ENCODE measurements around the gene SPDYE4.
"Not testable (repeated sequence)": the region's sequence is repeated elsewhere in the genome, so short reads cannot be mapped to it uniquely, and the experiment has no call there.

Gene SPDYE4, protein sequence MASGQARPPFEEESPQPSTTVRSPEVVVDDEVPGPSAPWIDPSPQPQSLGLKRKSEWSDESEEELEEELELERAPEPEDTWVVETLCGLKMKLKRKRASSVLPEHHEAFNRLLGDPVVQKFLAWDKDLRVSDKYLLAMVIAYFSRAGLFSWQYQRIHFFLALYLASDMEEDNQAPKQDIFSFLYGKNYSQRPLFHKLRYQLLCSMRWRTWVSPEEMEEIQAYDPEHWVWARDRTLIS

DNA sequence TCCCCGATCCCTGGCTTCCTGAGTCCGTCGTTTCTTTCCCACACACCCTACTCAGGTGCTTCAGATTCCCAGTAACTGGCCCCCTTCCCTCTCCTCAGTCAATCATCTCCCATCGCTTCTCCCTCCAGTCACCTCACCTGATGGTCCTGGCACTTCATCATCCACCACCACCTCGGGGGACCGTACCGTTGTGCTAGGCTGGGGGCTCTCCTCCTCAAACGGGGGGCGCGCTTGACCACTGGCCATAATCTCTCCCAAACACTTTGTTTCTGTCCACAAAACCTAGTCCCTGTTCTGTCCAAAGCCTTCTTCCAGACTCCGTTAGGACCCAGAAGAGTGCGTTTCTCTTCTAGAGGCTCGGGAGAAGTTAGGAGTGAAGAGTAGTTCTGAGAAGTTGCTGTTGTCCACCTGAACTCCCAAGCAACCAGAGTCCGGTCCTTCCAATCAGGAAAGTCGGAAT, at the start of gene SPDYE4:
SPDYE4 (minus strand) TSS at position 410 of the 460 bp plus-strand sequence; CDS start at position 246, 164 bp downstream.
- DNase-seq, result no peak

GRCh38 chr17:8806926-8807550, 48.7 kb upstream of the SPDYE4 start:
- DNase-seq, result peak; percentile 20

- DNase-seq, result no peak
These were observed 48.0 kb upstream of the SPDYE4 start for GRCh38 chr17:8806253-8806925.

DNA sequence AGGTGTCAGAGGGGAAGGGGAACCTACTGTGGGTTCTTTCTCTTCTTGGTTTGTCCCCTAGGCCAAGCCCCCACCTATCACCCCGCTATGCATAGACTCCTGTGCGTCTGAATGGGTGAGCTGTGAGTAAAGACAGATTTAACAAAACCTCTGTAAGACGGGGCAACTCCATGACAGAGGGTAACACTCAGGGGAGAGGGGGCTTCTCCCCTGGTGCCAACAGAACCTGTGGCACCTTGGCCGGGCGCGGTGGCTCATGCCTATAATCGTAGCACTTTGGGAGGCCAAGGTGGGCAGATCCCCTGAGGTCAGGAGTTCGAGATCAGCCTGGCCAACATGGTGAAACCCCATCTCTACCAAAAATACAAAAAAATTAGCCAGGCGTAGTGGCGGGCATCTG, 47.0 kb upstream of the SPDYE4 start:
- not testable (repeated sequence) for DNase-seq

DNA sequence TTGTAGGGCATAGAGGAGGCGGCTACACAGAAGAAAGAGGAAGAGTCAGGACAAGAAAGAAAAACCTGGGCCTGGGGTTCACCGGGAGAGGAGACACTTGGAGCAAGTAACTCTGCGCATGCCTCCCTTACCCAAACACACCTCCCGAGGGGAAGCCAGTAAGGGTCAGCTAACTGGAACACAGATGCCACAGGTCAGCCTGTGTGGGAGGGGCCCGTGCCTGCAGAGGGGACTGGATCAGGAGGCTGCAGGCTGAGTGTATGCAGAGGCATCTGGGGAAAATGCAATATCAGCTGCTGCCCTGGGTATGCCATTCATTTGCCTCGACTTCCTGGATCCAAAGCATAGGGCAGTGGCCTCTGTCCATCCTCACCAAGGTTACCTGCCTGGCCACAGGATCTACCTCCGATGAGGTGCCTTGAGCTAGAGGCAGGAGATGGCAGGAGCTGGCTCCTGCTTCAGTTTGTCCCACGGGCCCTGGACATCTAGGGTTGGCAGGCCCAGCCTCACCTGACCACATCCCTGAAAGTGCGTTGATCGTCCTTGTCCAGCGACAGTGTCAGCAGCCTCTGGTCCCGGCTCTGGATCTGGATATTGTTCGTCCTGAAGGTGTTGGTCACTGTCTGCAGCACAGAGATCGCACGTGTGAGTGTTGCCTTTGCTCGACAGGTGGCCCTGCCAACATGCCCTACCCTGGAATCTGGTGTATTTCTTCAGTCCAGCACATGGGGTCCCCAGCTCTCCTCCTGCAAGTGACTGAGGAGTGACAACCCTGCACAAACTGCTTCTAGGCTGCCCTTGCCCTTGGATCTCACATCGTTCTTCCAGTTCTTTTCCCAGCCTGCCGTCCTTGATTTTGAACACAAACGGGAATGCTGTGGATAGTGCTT, 45.4 kb upstream of the SPDYE4 start:
- DNase-seq, result no peak

GRCh38 chr17:8801135-8801840, 42.9 kb upstream of the SPDYE4 start:
- DNase-seq, result no peak

- no peak for DNase-seq
These were observed 42.3 kb upstream of the SPDYE4 start for GRCh38 chr17:8800656-8801055.

DNA sequence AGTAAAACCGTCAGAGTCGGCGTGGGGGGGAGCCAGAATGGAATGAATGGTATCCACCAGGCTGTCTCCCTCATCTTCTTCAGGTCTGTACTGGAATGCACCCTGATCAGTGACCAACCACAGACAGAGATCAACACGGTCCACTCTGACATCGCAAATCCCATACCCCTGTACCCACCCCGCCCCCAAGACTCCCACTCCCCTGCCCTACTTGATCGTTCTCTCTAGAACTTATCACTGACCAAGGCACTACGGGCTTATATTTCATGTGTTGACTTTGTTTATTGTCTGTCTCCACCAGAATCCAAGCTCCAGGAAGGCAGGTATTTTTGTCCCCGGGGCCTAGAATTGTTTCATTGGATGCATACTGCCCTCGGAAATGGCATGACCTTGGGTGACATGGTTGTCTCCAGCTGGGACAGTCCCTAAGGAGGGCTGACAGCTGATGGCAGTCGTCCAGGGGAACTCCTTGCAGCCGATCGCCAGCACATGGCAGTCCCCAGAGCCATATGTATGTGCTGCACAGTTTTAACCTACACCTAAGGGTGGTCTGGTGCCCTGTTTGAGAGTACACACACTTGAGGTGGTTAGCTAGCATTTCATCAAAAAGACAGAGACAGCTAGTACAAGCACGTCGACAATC, 41.3 kb upstream of the SPDYE4 start:
- DNase-seq, result no peak

DNA sequence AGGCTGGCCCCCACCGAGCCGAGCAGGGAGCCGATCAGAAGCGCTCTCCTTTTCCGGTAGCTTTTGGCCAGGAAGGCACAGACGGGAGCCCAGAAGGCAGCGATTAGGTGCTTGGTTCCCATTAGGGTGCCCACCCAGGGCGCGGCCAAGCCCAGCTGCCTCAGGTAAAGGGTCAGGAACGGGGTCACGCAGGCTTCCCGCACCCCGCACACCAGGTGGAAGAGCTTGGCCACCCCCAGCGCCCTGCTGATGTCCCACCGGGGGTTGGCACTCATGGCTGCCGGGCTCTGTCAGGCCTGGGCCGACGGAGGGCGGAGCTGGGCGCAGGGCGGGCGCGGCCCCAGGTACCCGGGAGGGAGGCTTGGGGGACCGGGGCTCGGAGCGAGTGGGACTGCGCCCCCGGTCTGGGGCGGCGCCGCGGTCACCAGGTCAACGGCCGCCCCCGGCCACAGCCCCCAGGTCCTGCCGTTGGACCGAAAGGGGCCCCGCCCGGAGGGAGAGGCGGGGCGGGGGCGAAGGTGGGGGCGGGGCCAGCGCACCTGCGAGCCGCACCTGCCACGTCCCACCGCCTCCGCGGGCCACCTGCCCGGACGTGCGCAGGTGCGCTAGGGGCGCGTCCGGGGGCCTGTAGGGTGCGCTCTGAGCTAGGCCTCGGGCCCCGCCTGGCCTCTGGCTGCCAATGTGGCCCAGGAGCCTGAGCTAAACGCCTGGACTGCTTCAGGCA, 40.7 kb upstream of the SPDYE4 start, which contains the start of gene MFSD6L:
MFSD6L (minus strand) TSS at position 520 of the 724 bp plus-strand sequence; CDS start at position 275, 245 bp downstream.
- no peak for DNase-seq

DNA sequence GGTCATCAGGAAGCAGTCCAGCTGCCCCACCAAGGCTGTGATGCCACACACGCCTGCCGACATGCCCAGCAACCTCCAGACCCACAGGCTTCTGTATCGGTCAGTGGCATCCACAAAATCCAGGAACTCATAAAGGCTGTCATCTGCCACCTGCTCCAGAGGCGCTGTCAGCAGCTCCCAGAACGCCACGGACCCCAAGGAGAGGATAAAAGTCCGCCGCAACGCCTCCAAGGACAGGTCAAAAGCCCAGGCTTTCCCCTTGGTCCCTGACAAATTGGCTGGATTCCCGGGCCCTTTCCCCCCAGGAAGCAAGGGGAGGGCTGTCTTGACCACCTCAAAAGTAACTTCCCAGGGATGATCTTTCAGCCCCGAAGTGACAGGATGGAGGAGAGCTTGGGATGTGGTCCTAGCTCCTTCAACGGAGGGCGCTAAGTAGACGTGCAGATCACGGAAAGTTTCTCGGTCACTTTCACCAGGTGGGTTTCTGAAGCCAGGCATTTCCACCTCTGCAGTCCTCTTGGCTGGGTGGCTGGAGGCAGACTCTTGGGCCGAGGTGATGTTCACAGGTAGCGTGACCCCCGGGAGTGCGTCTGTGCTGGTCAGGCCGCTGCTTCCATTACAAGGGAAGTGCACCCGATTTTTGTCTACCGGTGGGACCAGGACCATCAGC, 40.0 kb upstream of the SPDYE4 start:
- no peak for DNase-seq

DNA sequence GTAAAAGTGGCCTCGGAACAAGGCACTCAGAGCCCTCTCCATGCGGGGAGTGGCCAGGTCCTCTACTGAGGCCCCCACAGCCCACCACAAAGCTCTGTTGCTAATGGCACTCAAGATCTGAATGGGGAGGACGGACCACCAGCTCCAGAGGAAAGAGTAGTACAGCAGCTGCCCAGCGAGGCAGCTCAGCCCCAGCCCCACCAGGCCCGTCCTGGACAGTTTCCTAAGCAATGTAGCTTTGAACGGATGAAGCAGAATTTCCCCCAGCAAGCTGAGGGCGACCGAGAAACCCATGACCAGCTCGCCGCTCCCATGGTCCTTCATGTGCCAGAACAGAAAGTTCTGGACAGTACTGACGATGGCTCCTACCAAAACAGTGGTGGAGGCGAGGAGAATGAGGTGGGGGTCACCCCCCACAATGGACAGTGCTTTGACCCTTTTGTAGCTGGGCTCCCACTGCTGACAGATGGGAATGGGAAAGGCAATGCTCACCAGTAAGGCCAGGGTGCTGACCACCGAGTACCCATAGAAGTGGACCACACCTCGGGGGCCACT, 39.4 kb upstream of the SPDYE4 start:
- DNase-seq, result no peak

DNA sequence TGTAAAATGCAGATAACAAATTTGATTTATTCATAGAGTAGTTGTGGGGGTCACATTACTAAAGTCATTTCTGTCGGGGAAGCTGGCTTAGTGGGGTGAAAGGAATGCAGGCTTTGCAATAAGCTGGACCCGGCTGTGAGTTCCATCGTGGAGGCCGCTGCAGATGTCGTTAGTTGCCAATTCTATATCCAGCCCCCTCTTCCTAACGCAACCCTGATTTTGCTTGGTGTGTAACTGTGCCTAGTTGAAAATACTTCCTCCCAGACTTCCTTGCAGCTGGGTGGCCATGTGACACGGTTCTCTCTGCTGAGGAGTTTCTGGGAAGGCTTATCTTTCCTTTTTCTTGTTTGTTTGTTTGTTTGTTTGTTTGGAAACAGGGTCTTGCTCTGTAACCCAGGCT, 36.3 kb upstream of the SPDYE4 start:
- no peak for DNase-seq

- DNase-seq, result no peak
These were observed 35.3 kb upstream of the SPDYE4 start for GRCh38 chr17:8793649-8794048.

DNA sequence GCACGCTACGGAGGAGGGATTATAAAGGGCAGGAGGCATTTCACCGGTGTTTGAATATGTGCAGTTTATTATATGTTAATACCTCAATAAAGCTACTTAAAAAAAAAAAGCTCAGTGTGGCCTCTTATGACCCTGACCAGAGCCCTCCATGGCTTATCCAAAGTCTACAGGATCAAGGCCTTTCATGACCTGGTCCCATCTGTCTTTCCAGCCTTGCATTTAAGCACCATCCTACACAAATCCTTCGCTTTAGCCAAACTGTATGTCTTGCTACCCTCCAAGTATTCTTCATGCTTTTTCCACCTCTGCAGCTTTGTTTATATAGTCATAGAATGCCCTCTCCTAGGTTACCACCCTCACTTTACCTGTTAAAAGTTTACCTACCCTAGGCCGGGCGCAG, 34.3 kb upstream of the SPDYE4 start:
- DNase-seq, result no peak

GRCh38 chr17:8791910-8792270, 33.5 kb upstream of the SPDYE4 start:
- DNase-seq, result no peak

GRCh38 chr17:8791248-8791909, 33.0 kb upstream of the SPDYE4 start:
- no peak for DNase-seq

DNA sequence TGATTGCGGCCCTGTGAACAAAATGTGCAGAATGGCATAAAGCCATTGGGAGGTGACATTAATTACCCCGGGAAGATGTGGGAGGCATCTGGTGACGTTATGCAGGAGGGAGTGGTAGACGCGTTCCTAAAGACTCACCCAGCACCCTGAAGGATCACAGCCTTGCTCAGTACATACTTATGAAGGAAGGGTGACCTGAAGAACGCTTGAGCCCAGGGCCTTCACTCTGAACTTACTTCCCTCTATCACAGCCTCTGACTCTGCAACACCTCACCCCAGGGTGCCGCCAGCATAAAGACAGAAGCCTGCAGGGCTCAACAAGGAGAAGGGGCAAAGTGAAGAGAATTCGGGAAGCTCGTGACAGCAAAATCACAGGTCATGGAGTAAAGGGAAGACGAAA, 31.4 kb upstream of the SPDYE4 start:
- DNase-seq, result no peak

DNA sequence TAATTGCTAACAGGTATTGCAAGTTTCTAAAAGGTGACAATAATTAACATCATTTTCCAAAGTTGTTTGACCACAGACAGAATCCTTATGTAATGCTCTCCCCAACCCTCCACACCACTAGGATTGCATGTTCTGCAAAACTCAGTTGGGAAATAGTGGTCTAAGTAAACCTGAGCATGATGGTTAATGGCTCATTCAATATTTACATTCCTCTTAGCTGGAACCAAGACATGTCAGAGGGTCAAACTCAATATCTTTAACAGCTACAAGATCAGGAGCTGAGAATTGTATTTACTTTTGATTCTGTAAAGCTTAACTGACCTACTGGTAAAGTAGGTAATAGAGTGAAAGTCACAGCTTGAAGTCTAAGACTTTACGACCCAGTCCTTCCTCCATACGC, 30.7 kb upstream of the SPDYE4 start:
- no peak for DNase-seq

GRCh38 chr17:8785547-8786413, 27.4 kb upstream of the SPDYE4 start:
- peak; percentile 23 for DNase-seq
